ENCODE measurements around the gene C16orf46. TPM values are rescaled to one million over a fixed set of nuclear protein-coding genes. Genes with fewer than 3 reads are reported as not detected.

Gene C16orf46
- total and polyA plus RNA-seq, 2 of the 13 experiments (the other 11 are each of a cell fraction or from before 2014, with no cell fraction given): 0.38 to 0.55 TPM

- TF ChIP-seq RXRA (CRISPR knock-in tag; IDR thresholded peaks at IDR 0.05) (peak; percentile 43; the same call in 1 of the 2 replicates), PATZ1 (CRISPR knock-in tag; IDR thresholded peaks at IDR 0.05) (peak; percentile 51; the same call in 1 of the 2 replicates), NFATC3 (CRISPR knock-in tag; IDR thresholded peaks at IDR 0.05) (no peak), KDM6A (CRISPR knock-in tag; IDR thresholded peaks at IDR 0.05; ENCODE audit: low read depth) (peak; percentile 49; the same call in 1 of the 2 replicates), GATAD2A (CRISPR knock-in tag; IDR thresholded peaks at IDR 0.05) (peak; percentile 89), FOXC1 (CRISPR knock-in tag; IDR thresholded peaks at IDR 0.05; ENCODE audit: borderline replicate concordance) (peak; percentile 47; the same call in 1 of the 2 replicates), SOX6 (IDR thresholded peaks at IDR 0.05) (no peak), SOX6 (CRISPR knock-in tag; IDR thresholded peaks at IDR 0.05) (peak; percentile 60; the same call in 1 of the 2 replicates), FOXA3 (CRISPR knock-in tag; IDR thresholded peaks at IDR 0.05) (peak; percentile 62; the same call in 1 of the 2 replicates), CREB1 (IDR thresholded peaks at IDR 0.05) (peak; percentile 85), CREB1 (CRISPR knock-in tag; IDR thresholded peaks at IDR 0.05) (peak; percentile 92), ZKSCAN1 (IDR thresholded peaks at IDR 0.05; ENCODE audit: low read length) (0 out of 2 replicates have a peak, but pooled peaks have one; percentile 21), ZFP91 (CRISPR knock-in tag; IDR thresholded peaks at IDR 0.05; ENCODE audit: borderline replicate concordance) (peak; percentile 23; the same call in 1 of the 2 replicates), NFRKB (IDR thresholded peaks at IDR 0.05) (no peak), NR2F1 (CRISPR knock-in tag; IDR thresholded peaks at IDR 0.05) (peak; percentile 8 to 78; a peak in 2 of 4 replicates)
- TF ChIP-seq, protein P1, sequence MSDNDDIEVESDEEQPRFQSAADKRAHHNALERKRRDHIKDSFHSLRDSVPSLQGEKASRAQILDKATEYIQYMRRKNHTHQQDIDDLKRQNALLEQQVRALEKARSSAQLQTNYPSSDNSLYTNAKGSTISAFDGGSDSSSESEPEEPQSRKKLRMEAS (IDR thresholded peaks at IDR 0.05): 0 out of 2 replicates have a peak, but pooled peaks have one; percentile 30
- TF ChIP-seq, protein P2, sequence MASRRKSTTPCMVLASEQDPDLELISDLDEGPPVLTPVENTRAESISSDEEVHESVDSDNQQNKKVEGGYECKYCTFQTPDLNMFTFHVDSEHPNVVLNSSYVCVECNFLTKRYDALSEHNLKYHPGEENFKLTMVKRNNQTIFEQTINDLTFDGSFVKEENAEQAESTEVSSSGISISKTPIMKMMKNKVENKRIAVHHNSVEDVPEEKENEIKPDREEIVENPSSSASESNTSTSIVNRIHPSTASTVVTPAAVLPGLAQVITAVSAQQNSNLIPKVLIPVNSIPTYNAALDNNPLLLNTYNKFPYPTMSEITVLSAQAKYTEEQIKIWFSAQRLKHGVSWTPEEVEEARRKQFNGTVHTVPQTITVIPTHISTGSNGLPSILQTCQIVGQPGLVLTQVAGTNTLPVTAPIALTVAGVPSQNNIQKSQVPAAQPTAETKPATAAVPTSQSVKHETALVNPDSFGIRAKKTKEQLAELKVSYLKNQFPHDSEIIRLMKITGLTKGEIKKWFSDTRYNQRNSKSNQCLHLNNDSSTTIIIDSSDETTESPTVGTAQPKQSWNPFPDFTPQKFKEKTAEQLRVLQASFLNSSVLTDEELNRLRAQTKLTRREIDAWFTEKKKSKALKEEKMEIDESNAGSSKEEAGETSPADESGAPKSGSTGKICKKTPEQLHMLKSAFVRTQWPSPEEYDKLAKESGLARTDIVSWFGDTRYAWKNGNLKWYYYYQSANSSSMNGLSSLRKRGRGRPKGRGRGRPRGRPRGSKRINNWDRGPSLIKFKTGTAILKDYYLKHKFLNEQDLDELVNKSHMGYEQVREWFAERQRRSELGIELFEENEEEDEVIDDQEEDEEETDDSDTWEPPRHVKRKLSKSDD (CRISPR knock-in tag; IDR thresholded peaks at IDR 0.05; ENCODE audit: low read depth): peak; percentile 96
- TF ChIP-seq, protein P3, sequence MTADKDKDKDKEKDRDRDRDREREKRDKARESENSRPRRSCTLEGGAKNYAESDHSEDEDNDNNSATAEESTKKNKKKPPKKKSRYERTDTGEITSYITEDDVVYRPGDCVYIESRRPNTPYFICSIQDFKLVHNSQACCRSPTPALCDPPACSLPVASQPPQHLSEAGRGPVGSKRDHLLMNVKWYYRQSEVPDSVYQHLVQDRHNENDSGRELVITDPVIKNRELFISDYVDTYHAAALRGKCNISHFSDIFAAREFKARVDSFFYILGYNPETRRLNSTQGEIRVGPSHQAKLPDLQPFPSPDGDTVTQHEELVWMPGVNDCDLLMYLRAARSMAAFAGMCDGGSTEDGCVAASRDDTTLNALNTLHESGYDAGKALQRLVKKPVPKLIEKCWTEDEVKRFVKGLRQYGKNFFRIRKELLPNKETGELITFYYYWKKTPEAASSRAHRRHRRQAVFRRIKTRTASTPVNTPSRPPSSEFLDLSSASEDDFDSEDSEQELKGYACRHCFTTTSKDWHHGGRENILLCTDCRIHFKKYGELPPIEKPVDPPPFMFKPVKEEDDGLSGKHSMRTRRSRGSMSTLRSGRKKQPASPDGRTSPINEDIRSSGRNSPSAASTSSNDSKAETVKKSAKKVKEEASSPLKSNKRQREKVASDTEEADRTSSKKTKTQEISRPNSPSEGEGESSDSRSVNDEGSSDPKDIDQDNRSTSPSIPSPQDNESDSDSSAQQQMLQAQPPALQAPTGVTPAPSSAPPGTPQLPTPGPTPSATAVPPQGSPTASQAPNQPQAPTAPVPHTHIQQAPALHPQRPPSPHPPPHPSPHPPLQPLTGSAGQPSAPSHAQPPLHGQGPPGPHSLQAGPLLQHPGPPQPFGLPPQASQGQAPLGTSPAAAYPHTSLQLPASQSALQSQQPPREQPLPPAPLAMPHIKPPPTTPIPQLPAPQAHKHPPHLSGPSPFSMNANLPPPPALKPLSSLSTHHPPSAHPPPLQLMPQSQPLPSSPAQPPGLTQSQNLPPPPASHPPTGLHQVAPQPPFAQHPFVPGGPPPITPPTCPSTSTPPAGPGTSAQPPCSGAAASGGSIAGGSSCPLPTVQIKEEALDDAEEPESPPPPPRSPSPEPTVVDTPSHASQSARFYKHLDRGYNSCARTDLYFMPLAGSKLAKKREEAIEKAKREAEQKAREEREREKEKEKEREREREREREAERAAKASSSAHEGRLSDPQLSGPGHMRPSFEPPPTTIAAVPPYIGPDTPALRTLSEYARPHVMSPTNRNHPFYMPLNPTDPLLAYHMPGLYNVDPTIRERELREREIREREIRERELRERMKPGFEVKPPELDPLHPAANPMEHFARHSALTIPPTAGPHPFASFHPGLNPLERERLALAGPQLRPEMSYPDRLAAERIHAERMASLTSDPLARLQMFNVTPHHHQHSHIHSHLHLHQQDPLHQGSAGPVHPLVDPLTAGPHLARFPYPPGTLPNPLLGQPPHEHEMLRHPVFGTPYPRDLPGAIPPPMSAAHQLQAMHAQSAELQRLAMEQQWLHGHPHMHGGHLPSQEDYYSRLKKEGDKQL (CRISPR knock-in tag; IDR thresholded peaks at IDR 0.05; ENCODE audit: low read depth): peak; percentile 52
These were observed 46.2 kb upstream of the C16orf46 start (continued) for GRCh38 chr16:81123092-81123852.

All from HepG2 (cell line).